Osteocyte (in vitro differentiated cells): ENCODE results near the gene RABL6. TPM values are rescaled to one million over a fixed set of nuclear protein-coding genes. Genes with fewer than 3 reads are reported as not detected.
A peak's percentile ranks its signal among the peaks of the same experiment; 100 is the strongest.

Experiments used
- DNase-seq: peaks from one replicate; pipeline ENCODE4 v3.0.0; 2021; ENCODE audit warnings: mixed read lengths; ENCODE audit not compliant: unreplicated experiment; ENCODE audit errors: extremely low spot score
- H3K27ac Mint-ChIP-seq: one replicate; pipeline ENCODE4 v1.8.0; 2021; ENCODE audit warnings: mild to moderate bottlenecking, mixed read lengths; ENCODE audit not compliant: unreplicated experiment
- H3K27me3 Mint-ChIP-seq: one replicate; pipeline ENCODE4 v1.8.0; 2021; ENCODE audit warnings: mixed read lengths; ENCODE audit not compliant: unreplicated experiment
- H3K36me3 Mint-ChIP-seq: one replicate; pipeline ENCODE4 v1.8.0; 2021; ENCODE audit warnings: mixed read lengths; ENCODE audit not compliant: unreplicated experiment
- H3K4me1 Mint-ChIP-seq: one replicate; pipeline ENCODE4 v1.8.0; 2021; ENCODE audit warnings: mixed read lengths; ENCODE audit not compliant: unreplicated experiment
- H3K4me3 Mint-ChIP-seq: one replicate; pipeline ENCODE4 v1.8.0; 2021; ENCODE audit warnings: mild to moderate bottlenecking, moderate library complexity, mixed read lengths; ENCODE audit not compliant: unreplicated experiment
- H3K9me3 Mint-ChIP-seq: one replicate; pipeline ENCODE4 v1.8.0; 2021; ENCODE audit warnings: mixed read lengths; ENCODE audit not compliant: unreplicated experiment
- CTCF ChIP-seq: fragments of 200-600 bp; sonication (generic); IDR thresholded peaks from 2 replicates; pipeline ENCODE4 v1.5.0; 2021; ENCODE audit warnings: antibody characterized with exemption, mild to moderate bottlenecking, moderate library complexity
- long read RNA-seq: library from polyadenylated mRNA; unstranded; transcript quantifications from one replicate; pipeline ENCODE4 v2.0.0, GENCODE V29; 2021
- total RNA-seq: library from RNA; stranded (reverse); gene quantifications from 2 replicates; pipeline ENCODE4 v1.2.1, GENCODE V29; 2021

RABL6 gene
- 82.2 and 84.7 TPM in 2 replicates for total RNA-seq
- long read RNA-seq, partial matches to known transcripts: 0 of 1 reads
- long read RNA-seq, other reads (novel, unspliced or antisense): 0 of 1 reads

GRCh38 chr9:136807281-136808074 lies at the start of gene RABL6:
TSS of gene RABL6 (plus strand) at chr9:136807948. CDS start at chr9:136808197, 249 bp downstream.
- Mint-ChIP-seq H3K4me1 (peaks cover 28% of the 10 kb centered on the region), H3K27ac (peak within 1 kb of the TSS; percentile 82), H3K36me3 (peaks cover 3% of the 10 kb centered on the region), H3K9me3 (no peaks in the 10 kb centered on the region), H3K4me3 (peak within 1 kb of the TSS; percentile 80), H3K27me3 (no peaks in the 10 kb centered on the region)
- no peak for TF ChIP-seq CTCF
- DNase-seq: peak; percentile 93

GRCh38 chr9:136759001-136759400 lies 48.7 kb upstream of the RABL6 start:
- DNase-seq: no peak
- Mint-ChIP-seq H3K4me3 (no peak overlapping the region), H3K27ac (no peak overlapping the region), H3K36me3 (no peaks in the 10 kb centered on the region), H3K4me1 (no peaks in the 10 kb centered on the region), H3K9me3 (no peaks in the 10 kb centered on the region), H3K27me3 (no peaks in the 10 kb centered on the region)
- TF ChIP-seq CTCF: no peak

- no peak overlapping the region for H3K4me3 Mint-ChIP-seq
- DNase-seq: no peak
- H3K36me3 Mint-ChIP-seq: no peaks in the 10 kb centered on the region
- H3K4me1 Mint-ChIP-seq: no peaks in the 10 kb centered on the region
- no peaks in the 10 kb centered on the region for H3K9me3 Mint-ChIP-seq
- H3K27ac Mint-ChIP-seq: no peak overlapping the region
- no peak for TF ChIP-seq CTCF
- no peaks in the 10 kb centered on the region for H3K27me3 Mint-ChIP-seq
Observed at GRCh38 chr9:136759436-136760325, 48.1 kb upstream of the RABL6 start.

GRCh38 chr9:136760424-136760823 lies 47.3 kb upstream of the RABL6 start:
- Mint-ChIP-seq H3K4me3 (no peak overlapping the region), H3K9me3 (no peaks in the 10 kb centered on the region), H3K27me3 (no peaks in the 10 kb centered on the region), H3K36me3 (no peaks in the 10 kb centered on the region), H3K27ac (no peak overlapping the region), H3K4me1 (no peaks in the 10 kb centered on the region)
- peak; percentile 85 for DNase-seq
- no peak for TF ChIP-seq CTCF
